ENCODE data around the gene ORC6.

ORC6 gene

DNA sequence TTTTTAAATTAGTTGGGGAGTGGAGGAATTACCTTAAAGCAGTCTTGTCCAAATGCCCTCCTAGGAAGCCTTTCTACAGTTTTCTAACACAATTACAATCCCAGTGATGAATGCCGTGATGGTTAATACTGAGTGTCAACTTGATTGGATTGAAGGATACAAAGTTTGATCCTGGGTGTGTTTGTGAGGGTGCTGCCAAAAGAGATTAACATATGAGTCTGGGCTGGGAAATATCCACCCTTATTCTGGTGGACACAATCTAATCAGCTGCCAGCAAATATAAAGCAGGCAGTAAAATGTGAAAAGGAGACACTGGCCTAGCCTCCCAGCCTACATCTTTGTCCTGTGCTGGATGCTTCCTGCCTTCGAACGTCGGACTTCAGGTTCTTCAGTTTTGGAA is 12.2 kb downstream of the ORC6 start:
- DNase-seq (ENCODE audit: low spot score) = no peak

DNA sequence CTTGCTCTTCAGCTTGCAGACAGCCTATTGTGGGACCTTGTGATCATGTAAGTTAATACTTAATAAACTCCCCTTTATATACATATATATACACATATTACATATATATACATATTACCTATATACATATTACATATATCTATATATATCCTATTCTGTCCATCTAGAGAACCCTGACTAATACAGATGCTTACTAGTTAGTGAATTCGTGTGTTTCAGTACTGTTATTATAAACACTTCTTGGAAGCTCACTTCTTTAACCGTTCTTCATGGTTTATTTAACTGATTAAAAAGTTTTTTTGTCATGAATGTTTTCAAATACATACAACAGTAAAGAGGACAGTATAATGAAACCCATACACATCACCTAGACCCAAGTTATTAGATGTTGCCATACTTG is 12.6 kb downstream of the ORC6 start:
- no peak for DNase-seq (ENCODE audit: low spot score)

DNA sequence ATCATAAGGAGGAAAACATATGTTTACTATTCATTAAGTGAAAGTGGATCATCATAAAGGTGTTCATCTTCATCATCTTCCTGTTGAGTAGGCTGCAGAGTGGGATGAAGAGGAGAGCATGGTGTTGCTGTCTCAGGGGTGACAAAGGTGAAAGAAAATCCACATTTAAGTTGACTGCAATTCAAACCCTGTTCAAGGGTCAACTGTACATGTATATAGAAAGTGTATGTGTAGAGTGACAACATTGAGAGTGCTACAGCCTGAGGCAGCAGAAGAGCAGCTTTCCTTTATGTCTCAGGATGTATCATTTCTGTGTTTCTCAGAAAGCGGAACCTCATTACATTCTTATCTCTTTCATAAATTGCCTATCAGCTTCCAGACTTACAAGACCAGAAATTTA is 17.2 kb downstream of the ORC6 start:
- no peak for DNase-seq (ENCODE audit: low spot score)

DNA sequence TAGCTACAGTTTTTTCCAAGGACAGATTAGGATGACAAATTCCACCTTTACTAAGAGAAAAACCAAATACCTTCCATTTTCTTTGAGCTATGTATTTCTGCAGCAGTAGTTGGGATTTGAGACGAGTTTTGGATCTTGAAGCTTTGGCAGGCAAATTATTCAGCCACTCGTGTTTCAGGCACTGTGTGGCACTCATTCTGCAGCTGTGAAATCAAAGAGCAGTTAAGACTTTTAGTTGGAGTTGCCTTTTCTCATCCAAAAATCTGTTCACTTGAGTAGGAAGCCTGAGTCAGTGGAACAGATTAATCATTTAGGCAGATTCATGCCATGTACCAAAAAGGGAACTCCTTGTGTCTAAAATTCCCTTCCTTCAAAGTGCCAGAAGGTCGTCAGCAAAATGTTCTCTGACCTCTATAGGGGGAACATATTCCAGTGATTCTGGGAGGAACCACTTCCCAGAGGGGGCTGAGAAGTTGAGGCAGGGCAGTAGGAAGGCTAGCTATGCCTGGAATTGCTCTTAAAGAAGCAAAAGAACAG is 20.1 kb downstream of the ORC6 start:
- no peak for DNase-seq (ENCODE audit: low spot score)

DNA sequence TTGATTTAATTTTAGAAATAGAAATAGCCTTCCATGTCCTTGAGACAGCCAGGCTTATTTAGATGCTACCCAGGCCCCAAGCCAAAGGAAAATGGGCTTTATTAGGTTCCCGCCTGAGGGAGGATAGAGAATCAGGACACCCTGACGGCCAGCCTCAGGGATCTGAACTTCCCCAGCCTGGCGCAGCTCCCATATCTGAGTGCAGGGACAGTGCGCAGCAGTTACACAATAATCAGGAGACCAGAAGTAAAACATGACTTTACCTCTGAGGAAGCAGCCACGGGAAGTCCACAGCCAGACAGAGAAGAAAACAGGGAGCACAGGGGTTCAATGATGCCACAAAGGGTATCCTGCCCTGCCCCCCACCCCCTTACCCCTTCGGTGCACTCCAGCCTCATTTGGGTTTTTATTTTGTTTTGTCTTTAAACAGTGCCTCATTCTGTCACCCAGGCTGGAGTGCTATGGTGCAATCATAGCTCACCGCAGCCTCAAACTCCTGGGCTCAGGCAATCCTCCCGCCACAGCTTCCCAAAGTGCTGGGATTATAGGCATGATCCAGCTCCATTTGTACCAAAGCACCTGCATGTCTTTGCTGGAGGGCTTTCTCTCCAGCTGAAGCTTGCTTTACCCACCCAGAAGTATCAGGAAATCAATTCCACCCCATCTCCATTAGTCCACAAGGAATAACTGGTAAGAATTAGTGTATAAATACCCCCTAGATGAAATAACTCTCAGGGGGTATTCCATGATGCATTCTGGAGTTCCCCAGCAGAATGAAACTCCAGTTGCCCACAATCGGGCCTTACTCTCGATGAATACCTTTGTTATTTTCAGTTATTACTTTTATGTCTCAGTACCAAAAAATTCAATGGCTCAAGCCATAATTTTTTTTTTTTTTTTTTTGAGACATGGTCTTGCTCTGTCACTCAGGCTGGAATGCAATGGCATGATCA is 21.9 kb downstream of the ORC6 start:
- DNase-seq (ENCODE audit: low spot score) = no peak

DNA sequence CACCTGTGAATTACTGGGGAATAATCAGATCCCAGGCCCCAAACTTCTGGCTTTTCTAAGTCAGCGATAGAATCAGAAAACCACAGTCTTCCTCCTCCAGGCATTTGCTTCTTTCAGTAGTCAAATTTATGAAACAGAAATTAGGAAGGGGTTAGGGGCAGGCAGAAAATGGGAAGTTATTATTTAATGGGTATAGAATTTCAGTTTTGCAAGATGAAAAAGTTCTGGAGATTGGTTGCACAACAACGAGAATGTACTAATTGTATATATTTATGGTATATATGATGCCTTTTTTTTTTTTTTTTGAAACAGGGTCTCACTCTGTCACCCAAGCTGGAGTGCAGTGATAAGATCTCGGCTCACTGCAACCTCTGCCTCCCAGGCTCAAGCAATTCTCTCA is 23.5 kb downstream of the ORC6 start:
- DNase-seq (ENCODE audit: low spot score) = no peak

DNA sequence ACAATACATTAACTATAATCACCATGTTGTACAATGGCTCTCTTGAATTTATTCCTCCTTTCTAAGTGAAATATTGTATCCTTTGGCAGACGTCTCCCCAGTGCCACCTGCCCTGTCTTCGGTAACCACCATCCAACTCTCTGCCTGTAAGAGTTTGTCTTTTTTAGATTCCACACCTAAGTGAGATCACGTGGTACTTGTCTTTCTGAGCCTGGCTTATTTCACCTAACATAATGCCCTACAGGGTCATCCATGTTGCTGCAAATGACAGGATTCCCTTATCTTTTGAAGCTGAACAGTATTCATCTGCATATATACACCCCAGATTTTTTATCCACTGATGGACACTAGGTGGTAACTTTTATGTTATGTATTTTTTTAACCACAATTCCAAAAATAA is 24.2 kb downstream of the ORC6 start:
- no peak for DNase-seq (ENCODE audit: low spot score)

DNA sequence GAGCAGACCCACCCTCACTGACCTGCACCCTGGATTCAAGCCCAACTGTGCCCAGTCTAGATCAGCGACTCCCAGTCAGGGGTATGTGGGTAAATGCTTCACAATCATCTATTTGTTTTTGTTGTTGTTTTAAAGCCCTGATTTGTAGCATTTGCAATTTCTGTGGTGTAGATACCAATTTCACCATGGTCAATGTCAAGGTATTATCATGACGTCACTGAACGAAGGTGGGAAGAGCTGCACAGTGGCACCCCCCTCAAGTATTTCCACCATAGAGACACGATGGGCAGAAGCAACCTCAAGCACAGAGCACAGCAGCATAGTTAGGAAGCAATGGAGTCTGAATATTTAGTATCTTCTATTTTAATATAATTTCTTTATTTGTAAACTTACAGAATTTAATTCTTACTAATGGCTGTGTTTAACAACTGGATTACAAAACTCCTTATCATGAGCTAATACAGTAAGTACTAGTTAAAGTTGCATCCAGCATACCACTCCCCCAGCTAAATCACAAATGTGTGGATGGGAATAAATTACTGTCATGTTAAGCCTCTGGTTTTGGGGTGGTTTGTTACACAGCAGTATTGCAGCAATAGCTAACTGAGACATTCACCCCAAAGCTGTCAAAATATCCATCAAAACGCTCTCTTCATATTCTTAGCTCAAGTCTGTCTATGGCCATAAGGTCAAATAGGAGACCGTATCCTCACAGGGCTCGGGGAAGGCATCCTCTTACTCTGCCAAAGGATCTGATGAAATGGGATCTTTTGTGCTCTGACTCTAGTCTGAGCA is 25.5 kb downstream of the ORC6 start:
- no peak for DNase-seq (ENCODE audit: low spot score)

DNA sequence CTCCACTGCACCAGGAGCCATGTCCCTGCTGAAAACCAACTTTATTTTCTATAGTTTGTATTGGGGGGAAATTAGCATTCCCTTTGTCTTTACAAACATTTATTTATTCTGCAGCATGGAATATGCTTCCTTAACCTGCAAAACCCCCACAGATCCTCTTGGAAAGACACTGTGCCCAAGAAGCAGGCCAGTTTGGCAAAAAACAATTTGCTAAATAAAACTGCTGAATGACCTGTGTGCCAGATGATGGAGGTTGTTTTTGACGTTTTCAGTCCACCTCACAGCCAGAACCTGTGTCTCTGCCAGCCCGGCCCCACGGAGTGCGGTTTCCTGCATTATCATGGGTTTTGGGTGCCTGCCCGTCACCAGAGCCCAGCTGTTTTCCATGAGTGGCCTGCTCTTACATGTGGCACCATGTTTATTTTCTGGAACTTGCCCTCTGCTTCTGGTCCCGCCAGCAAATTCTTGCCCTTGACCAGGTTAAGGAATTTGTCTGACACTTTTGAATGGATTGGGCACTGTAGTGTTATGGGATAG is 26.4 kb downstream of the ORC6 start:
- no peak for DNase-seq (ENCODE audit: low spot score)

DNA sequence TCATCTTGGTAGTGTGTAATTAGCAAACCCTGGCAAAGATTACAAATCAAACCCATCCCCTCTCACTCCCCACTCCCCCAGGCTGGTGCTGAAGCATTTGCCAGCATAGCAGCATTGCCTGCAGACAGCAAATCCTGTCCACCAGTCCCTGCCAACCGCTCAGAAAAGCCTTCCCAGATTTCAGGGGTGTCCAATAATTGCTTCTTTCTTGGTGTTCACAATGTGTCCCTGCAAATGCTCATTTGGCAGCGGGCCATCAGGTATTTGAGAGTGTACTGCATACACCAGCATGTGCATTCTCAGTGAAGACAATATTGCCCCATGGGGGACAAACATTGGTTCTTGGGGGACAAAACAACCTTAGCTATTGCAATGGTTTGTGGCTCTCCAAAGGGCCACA is 28.2 kb downstream of the ORC6 start:
- no peak for DNase-seq (ENCODE audit: low spot score)

DNA sequence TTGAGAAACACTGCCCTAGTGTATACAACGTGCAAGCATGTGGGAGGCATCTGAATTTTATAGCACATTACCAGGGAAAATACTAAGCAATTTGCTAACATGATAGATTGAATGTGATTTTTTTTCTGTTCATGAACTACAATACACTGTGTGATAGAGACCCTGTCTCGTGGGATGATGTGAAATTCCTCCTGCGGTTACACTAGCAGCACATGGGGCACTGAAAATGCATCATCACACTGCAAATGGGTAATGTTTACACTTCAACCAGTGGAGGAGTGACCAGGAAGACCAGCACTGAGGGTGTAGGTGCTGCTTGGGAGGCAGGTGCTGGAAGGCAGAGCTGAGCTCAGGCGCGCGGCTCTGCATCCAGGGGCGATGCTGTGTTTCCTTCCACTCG is 28.8 kb downstream of the ORC6 start:
- no peak for DNase-seq (ENCODE audit: low spot score)

DNA sequence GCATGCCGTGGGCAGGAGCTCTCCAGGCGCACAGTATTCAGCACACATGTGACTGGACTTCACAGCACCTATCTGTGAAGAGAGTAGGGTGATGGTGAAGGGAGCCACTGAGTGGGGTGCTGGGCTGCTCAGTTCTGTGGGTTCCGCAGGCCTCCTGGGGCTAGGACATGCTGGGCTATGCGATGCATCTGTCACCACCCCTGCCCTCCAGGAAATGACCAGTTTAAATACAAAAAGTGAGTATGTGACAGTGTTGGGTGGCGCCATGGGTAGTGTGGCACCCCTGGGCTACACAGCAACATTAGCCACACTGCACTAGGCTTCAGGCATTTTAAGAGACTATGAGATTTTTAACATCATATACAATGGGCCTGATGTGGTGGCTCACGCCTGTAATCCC is 30.1 kb downstream of the ORC6 start:
- no peak for DNase-seq (ENCODE audit: low spot score)

DNA sequence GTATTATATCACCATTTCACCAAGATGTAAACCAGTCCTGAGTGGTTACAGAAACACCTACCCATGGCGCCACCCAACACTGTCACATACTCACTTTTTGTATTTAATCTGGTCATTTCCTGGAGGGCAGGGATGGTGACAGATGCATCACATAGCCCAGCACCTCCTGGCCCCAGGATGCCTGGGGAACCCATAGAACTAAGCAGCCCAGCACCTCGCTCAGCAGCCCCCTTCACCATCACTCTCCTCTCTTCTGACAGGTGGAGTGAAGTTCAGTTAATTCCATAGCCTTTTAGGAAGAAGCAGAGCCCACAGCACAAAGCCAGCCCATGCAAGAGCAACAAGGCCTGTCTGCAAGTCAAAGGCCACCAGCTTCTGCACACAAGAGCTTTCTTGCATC is 31.2 kb downstream of the ORC6 start:
- no peak for DNase-seq (ENCODE audit: low spot score)

DNA sequence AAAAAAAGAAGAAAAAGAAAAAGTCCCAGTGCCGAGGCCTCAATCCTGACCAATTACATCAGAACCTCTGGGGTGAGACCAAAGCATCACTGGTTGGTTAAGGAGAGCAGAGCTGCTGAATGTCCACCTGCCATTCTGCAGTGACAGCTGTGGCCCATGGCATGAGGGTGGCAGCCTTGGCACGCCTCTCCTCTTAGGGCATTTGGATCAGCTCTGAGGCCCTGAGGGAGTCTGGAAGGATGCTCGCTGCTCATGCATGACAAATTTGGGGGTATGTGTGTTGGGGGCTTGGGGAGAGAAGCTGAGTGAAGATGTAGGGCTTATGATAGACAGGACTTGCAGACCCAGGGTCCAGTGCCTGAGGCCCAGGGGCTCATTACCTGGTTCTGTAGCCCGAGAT is 32.4 kb downstream of the ORC6 start:
- DNase-seq (ENCODE audit: low spot score) = no peak

DNA sequence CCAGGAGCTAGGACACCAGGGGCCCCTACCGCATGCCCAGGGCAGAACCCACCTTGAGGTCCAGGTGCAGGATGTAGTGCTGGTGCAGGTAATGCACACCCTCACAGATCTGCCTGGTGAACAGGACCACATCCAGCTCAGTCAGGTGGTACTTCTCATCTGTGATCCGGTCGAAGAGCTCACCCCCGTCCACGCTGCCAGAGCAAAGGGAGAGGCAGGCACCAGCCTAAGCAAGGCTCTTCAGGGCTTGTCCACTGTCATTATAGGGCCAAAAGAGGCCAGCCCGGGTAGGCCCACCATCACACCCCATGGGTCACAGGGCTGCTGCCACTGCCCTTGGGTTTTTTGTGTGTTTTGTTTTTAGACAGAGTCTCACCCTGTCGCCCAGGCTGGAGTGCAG is 37.7 kb downstream of the ORC6 start:
- no peak for DNase-seq (ENCODE audit: low spot score)

DNA sequence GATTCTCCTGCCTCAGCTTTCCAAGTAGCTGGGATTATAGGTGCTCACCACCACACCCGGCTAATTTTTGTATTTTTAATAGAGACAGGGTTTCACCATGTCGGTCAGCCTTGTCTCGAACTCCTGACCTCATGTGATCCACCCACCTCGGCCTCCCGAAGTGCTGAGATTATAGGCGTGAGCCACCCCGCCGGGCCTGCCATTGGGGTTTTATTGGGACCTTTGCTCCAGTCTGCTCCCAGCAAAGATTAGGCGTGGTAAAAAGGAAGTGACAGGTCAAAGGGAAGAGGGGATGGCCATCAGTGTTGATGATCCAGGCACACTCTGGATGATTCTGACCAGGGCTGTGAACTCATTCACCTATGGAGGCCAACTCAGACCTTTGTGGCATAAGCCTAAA is 38.2 kb downstream of the ORC6 start:
- no peak for DNase-seq (ENCODE audit: low spot score)

DNA sequence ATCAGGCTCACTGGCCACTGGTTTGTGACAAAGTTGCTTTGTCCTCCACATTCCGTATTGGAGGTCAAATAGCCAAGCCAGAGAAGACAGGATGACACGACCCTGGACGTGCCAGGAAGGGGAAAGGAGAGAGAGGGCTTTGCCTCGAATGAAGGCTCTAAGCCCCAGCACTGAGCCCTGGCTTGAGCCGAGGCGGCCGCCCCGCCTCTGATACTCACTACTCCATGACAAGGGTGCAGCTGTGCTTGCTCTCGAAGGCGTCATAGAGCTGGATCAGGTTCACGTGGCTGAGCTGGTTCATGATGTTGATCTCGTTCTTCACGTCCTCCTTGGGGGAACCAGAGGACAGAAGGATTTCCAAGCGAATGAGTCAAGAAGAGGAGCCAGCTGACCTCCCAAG is 39.3 kb downstream of the ORC6 start:
- no peak for DNase-seq (ENCODE audit: low spot score)

DNA sequence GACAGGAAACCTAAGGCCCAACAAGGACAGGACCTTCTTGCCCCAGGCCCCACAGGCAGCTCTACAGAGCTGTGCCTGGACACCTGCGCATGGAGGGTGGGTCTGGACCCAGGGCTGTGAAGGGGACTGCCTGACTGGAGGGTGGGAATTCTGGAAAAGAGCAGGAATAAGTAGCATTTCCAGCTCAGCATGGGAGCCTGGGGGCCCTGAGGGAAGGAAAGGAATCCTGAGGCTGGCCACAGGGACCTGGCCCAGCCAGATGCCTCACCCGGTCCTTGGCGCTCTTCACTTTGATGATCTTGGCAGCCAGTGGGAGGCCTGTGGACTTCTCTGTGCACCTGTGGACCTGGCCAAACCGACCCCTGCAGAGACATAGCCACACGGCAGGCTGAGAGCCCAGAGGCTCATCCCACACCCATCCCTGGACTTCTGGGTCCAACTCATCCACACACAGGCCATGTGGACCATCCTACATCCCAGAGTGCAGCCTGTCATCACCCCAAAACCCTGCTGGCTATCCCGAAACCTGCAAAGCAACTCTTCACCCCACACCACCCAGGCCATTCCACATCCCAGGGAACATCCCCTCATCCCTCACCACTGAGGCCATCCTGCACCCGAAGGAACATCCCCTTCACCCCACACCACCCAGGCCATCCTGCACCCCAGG is 40.0 kb downstream of the ORC6 start:
- no peak for DNase-seq (ENCODE audit: low spot score)

DNA sequence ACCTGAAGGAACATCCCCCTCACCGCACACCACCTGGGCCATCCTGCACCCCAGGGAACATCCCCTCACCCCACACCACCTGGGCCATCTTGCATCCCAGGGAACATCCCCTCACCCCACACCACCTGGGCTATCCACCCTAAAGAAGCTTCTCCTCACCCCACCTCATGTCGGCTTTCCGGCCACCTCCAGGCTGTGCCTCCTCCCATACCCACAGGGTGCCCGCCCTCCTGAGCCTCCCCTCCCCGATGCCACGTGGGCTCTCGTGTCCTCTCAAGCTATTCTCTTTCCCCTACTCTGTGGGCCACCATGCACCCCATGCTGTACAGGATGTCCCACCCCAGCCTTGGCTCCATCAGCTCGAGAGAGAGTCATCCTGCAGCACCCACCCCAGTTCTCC is 40.7 kb downstream of the ORC6 start:
- no peak for DNase-seq (ENCODE audit: low spot score)

DNA sequence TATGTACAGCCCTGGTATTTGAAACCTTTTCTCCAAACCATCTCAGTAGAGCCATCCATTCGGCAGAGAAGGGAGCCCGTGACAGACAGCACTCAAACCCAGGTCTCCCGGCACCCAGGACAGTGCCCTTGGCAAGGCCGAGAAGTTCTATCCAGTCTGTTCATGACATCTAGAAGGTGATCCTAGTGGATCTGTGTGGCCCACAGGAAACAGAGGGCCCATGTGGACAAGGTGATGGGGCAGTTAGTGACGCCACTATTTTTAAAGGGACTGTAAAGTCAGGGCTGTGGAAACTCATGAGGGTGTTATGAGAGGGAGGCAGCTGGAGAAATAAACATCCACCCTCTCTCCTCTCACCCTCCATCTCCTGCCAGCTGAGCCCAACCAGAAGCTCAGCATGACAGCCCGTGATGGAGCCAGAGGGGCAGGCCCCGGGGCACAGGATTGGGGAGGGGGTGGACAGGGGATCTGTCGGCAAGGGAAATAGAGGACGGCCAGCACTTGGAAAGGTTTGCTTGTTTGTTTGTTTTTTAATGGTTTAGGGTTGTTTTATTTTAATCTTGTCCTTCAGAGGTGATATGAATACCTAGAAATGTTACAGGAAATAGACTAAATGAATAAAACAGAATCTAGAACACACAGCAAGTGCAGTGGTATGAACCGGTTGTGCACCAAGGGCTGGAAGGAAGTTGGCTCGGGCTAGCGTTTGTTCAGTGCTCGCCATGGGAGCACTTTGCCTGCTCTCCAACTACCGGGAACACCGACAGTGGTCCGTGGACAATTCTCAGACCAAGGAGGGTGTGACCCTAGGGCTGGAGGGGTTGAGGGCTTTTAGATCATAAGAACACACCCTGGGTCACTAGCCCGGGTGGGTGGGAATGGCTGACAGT is 41.6 kb downstream of the ORC6 start:
- DNase-seq (ENCODE audit: low spot score) = no peak
